Liver (tissue), 9 donors: ENCODE results near the gene IQCC. TPM values are rescaled to one million over a fixed set of nuclear protein-coding genes. Genes with fewer than 3 reads are reported as not detected.

Experiments
- DNase-seq: peaks from one replicate; pipeline ENCODE4 v3.0.0-alpha.2; 2017; ENCODE audit warnings: low spot score
- H3K27ac ChIP-seq, 2 donors: one replicate each; pipeline ENCODE4 v1.7.0; 2013; ENCODE audit warnings: inconsistent platforms in 2 of 2, low read length in 2 of 2, control low read depth in 1 of 2, low read depth in 1 of 2, mild to moderate bottlenecking in 1 of 2
- H3K27me3 ChIP-seq, 4 donors: one replicate each; pipeline versions ENCODE4 v1.6.1 to v1.7.0; 2013; ENCODE audit warnings: low read length in 3 of 4, inconsistent platforms in 1 of 4, mild to moderate bottlenecking in 1 of 4, moderate library complexity in 1 of 4; ENCODE audit not compliant: control insufficient read depth in 4 of 4, insufficient read depth in 4 of 4
- H3K36me3 ChIP-seq, 4 donors: one replicate each; pipeline versions ENCODE4 v1.6.1 to v1.7.0; 2013; ENCODE audit warnings: low read length in 3 of 4, mild to moderate bottlenecking in 3 of 4, low read depth in 1 of 4, moderate library complexity in 1 of 4; ENCODE audit not compliant: control insufficient read depth in 4 of 4, insufficient read depth in 3 of 4
- H3K4me1 ChIP-seq, 4 donors: one replicate each; pipeline versions ENCODE4 v1.6.1 to v1.7.0; 2013; ENCODE audit warnings: low read length in 3 of 4, mild to moderate bottlenecking in 3 of 4, moderate library complexity in 1 of 4; ENCODE audit not compliant: control insufficient read depth in 4 of 4, insufficient read depth in 4 of 4
- H3K4me3 ChIP-seq, 3 donors: one replicate each; pipeline versions ENCODE4 v1.6.1 to v1.7.0; 2013; ENCODE audit warnings: low read length in 3 of 3, control low read depth in 1 of 3, low read depth in 1 of 3, mild to moderate bottlenecking in 1 of 3
- H3K9ac ChIP-seq, 2 donors: one replicate each; pipeline ENCODE4 v1.7.0; 2013; ENCODE audit warnings: low read length in 2 of 2, mild to moderate bottlenecking in 2 of 2, moderate library complexity in 2 of 2, control low read depth in 1 of 2, low read depth in 1 of 2
- H3K9me3 ChIP-seq, 4 donors: one replicate each; pipeline versions ENCODE4 v1.6.1 to v1.7.0; 2013; ENCODE audit warnings: low read length in 3 of 4; ENCODE audit not compliant: control insufficient read depth in 4 of 4
- EGR1 ChIP-seq, 2 donors: IDR thresholded peaks; 2 replicates each; pipeline ENCODE4 v1.6.1; 2016 to 2018; ENCODE audit warnings: antibody characterized with exemption in 2 of 2, low read depth in 2 of 2
- FOXA1 ChIP-seq: IDR thresholded peaks from 2 replicates; pipeline ENCODE4 v1.6.1; 2016; ENCODE audit warnings: antibody characterized with exemption
- FOXA2 ChIP-seq: IDR thresholded peaks from 2 replicates; pipeline ENCODE4 v1.6.1; 2016; ENCODE audit warnings: antibody characterized with exemption
- HNF4A ChIP-seq, 2 donors: conservative IDR thresholded peaks; 2 replicates each; pipeline ENCODE4 v1.6.1; 2016; ENCODE audit warnings: antibody characterized with exemption in 2 of 2, mild to moderate bottlenecking in 2 of 2
- NR2F2 ChIP-seq: IDR thresholded peaks from 2 replicates; pipeline ENCODE4 v1.6.1; 2016; ENCODE audit warnings: antibody characterized with exemption
- RAD21 ChIP-seq, 2 donors: IDR thresholded peaks; 2 replicates each; pipeline ENCODE4 v1.6.1; 2016; ENCODE audit warnings: antibody characterized with exemption in 2 of 2, mild to moderate bottlenecking in 2 of 2
- RXRA ChIP-seq, 2 donors: IDR thresholded peaks; 2 replicates each; pipeline ENCODE4 v1.6.1; 2017 to 2018; ENCODE audit warnings: antibody characterized with exemption in 2 of 2, mild to moderate bottlenecking in 1 of 2
- TAF1 ChIP-seq: conservative IDR thresholded peaks from 2 replicates; pipeline ENCODE4 v1.6.1; 2016; ENCODE audit warnings: antibody characterized with exemption, mild to moderate bottlenecking
- WGBS: extraction: QIAGEN DNeasy Blood & Tissue Kit; methylation state at CpG from one replicate; pipeline ENCODE4 v1.1.7; 2013; 5-methylcytosine and 5-hydroxymethylcytosine counted together
- polyA plus RNA-seq, 2 donors: library from polyadenylated mRNA; stranded (reverse) in 1 of 2; unstranded in 1 of 2; fragments of 200-250 nt in 1 of 2; fragments of >200 nt in 1 of 2; fragmentation: Nextera tagmentation in 1 of 2; extraction: Ambion mirVana in 1 of 2; gene quantifications; one replicate each; pipeline versions ENCODE4 v1.2.1 to v1.2.3, GENCODE V29; 2013 to 2015
- total RNA-seq, 2 donors: library from RNA; depleted of rRNA; stranded (reverse); fragments of >200 nt; gene quantifications; one replicate each; pipeline ENCODE4 v1.2.3, GENCODE V29; 2014
- TF ChIP-seq, protein P1 (sequence below): IDR thresholded peaks from 2 replicates; pipeline ENCODE4 v1.6.1; 2016; ENCODE audit warnings: antibody characterized with exemption
- TF ChIP-seq, protein P2 (sequence below): IDR thresholded peaks from 2 replicates; pipeline ENCODE4 v1.6.1; 2016; ENCODE audit warnings: antibody characterized with exemption
- TF ChIP-seq, protein P3 (sequence below): IDR thresholded peaks from 2 replicates; pipeline ENCODE4 v1.6.1; 2016; ENCODE audit warnings: antibody characterized with exemption
- TF ChIP-seq, protein P4 (sequence below): IDR thresholded peaks from 2 replicates; pipeline ENCODE4 v1.6.1; 2016; ENCODE audit warnings: antibody characterized with exemption, mild to moderate bottlenecking
- donor health status: healthy.
- donor health status: healthy.
- donor health status: healthy.
- donor health status: healthy.
- donor health status: healthy.

The IQCC gene
- total and polyA plus RNA-seq, 4 donors, result 0.42 to 2.3 (median 0.61) TPM

DNA sequence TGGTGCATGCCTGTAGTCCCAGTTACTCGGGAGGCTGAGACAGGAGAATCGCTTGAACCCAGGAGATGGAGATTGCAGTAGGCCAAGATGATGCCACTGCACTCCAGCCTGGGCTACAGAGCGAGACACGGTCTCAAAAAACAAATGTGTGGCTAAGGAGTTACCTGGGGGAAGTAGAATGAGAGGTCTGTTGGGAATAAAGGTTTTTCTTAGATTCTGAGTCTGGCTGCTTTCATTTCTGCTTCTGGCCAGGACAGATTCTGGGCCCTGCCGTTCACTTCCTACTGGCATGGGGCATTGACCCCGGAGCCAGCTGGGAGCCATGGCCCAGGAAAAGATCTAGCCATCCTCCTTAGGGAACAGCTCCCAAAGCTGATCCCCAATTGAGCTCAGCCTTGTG, 3.0 kb downstream of the IQCC start:
- no peaks in the 10 kb centered on the region for H3K27me3 ChIP-seq
- H3K9ac ChIP-seq, result no peak overlapping the region
- no peak for DNase-seq
- H3K36me3 ChIP-seq, result no peaks in the 10 kb centered on the region
- 75% methylated on average over 6 of the region's 6 CpGs for WGBS
- no peaks in the 10 kb centered on the region for H3K9me3 ChIP-seq
- H3K27ac ChIP-seq, result no peak overlapping the region
- peaks cover 3 to 15% (median 12%) of the 10 kb centered on the region in 4 donors for H3K4me1 ChIP-seq
- no peak for TF ChIP-seq FOXA2
- TF ChIP-seq RXRA (IDR thresholded peaks at IDR 0.05), result peak in 1 of 2 donors; percentile 41
- no peak overlapping the region for H3K4me3 ChIP-seq

DNA sequence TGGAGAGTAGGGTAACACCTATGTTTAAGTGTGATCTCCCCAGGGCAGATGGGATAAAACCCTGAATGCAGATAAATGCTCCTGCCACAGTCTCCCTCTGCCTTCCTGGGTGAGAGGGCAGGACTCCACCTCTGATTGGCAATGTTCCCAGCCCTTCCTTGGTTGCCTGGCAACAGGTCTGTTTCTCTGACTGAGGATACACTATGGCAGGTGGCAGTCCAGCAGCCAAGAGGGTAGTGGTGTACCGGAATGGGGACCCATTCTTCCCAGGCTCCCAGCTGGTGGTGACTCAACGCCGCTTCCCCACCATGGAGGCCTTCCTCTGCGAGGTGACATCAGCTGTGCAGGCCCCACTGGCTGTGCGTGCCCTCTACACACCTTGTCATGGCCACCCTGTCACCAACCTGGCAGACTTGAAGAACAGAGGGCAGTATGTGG, 3.4 kb downstream of the IQCC start, which contains the start of gene DCDC2B:
Gene DCDC2B, plus strand, starts transcription at position 199 of the 438 bp plus-strand sequence. Its CDS starts 5 bp downstream, at position 204.
- Histone ChIP-seq H3K9me3 (no peaks in the 10 kb centered on the region), H3K36me3 (no peaks in the 10 kb centered on the region), H3K4me3 (no peak within 1 kb of the TSS), H3K9ac (no peak within 1 kb of the TSS), H3K27ac (no peak within 1 kb of the TSS), H3K4me1 (peaks cover 3 to 15% (median 12%) of the 10 kb centered on the region in 4 donors), H3K27me3 (no peaks in the 10 kb centered on the region)
- WGBS, result 90% methylated on average over 5 of the region's 5 CpGs
- TF ChIP-seq, protein P1, sequence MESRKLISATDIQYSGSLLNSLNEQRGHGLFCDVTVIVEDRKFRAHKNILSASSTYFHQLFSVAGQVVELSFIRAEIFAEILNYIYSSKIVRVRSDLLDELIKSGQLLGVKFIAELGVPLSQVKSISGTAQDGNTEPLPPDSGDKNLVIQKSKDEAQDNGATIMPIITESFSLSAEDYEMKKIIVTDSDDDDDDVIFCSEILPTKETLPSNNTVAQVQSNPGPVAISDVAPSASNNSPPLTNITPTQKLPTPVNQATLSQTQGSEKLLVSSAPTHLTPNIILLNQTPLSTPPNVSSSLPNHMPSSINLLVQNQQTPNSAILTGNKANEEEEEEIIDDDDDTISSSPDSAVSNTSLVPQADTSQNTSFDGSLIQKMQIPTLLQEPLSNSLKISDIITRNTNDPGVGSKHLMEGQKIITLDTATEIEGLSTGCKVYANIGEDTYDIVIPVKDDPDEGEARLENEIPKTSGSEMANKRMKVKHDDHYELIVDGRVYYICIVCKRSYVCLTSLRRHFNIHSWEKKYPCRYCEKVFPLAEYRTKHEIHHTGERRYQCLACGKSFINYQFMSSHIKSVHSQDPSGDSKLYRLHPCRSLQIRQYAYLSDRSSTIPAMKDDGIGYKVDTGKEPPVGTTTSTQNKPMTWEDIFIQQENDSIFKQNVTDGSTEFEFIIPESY, result no peak
- TF ChIP-seq, protein P2, sequence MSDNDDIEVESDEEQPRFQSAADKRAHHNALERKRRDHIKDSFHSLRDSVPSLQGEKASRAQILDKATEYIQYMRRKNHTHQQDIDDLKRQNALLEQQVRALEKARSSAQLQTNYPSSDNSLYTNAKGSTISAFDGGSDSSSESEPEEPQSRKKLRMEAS, result no peak
- no peak for TF ChIP-seq EGR1 (IDR thresholded peaks at IDR 0.05; ENCODE audit: low read depth in 2 of 2)
- TF ChIP-seq HNF4A (conservative IDR thresholded peaks at IDR 0.05), result no peak
- TF ChIP-seq, protein P3, sequence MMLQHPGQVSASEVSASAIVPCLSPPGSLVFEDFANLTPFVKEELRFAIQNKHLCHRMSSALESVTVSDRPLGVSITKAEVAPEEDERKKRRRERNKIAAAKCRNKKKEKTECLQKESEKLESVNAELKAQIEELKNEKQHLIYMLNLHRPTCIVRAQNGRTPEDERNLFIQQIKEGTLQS, result no peak
- no peak for TF ChIP-seq FOXA1
- TF ChIP-seq NR2F2, result no peak
- TF ChIP-seq, protein P4, sequence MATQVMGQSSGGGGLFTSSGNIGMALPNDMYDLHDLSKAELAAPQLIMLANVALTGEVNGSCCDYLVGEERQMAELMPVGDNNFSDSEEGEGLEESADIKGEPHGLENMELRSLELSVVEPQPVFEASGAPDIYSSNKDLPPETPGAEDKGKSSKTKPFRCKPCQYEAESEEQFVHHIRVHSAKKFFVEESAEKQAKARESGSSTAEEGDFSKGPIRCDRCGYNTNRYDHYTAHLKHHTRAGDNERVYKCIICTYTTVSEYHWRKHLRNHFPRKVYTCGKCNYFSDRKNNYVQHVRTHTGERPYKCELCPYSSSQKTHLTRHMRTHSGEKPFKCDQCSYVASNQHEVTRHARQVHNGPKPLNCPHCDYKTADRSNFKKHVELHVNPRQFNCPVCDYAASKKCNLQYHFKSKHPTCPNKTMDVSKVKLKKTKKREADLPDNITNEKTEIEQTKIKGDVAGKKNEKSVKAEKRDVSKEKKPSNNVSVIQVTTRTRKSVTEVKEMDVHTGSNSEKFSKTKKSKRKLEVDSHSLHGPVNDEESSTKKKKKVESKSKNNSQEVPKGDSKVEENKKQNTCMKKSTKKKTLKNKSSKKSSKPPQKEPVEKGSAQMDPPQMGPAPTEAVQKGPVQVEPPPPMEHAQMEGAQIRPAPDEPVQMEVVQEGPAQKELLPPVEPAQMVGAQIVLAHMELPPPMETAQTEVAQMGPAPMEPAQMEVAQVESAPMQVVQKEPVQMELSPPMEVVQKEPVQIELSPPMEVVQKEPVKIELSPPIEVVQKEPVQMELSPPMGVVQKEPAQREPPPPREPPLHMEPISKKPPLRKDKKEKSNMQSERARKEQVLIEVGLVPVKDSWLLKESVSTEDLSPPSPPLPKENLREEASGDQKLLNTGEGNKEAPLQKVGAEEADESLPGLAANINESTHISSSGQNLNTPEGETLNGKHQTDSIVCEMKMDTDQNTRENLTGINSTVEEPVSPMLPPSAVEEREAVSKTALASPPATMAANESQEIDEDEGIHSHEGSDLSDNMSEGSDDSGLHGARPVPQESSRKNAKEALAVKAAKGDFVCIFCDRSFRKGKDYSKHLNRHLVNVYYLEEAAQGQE, result no peak
- TF ChIP-seq RAD21 (IDR thresholded peaks at IDR 0.05), result no peak
- TF ChIP-seq TAF1, result no peak
- peak; percentile 65 for DNase-seq
